GM12878 (cell line): ENCODE results near the gene PRR35. TPM values are rescaled to one million over a fixed set of nuclear protein-coding genes. Genes with fewer than 3 reads are reported as not detected.

ENCODE experiments used
- ATAC-seq: fragments of 200-7000 bp; cut with Tn5 transposase; 3 replicates; pipeline ENCODE4 v1.9.1; 2020; ENCODE audit warnings: mild to moderate bottlenecking, moderate library complexity
- BruUV-seq: library from RNA; stranded (reverse); fragments of 400-500 nt; replicated peaks from 2 replicates; lab custom pipeline; 2021; lab: Mats Ljungman, UMichigan
- CTCF ChIA-PET: fragments of 300-600 bp; sonication (Branson Sonifier 250); formaldehyde crosslinking; extraction: SDS; loops from one replicate; lab custom pipeline; 2021; ENCODE audit warnings: inconsistent platforms; lab: Yijun Ruan, JAX
- POLR2A ChIA-PET: fragments of 350-600 bp; formaldehyde crosslinking; extraction: SDS; loops from one replicate; lab custom pipeline; 2021; ENCODE audit warnings: inconsistent platforms; lab: Charles Lee
- RAD21 ChIA-PET: fragments of 300-600 bp; sonication (Branson Sonifier 250); formaldehyde crosslinking; loops from one replicate; lab custom pipeline; 2023; ENCODE audit warnings: antibody characterized with exemption; ENCODE audit not compliant: unreplicated experiment; lab: Charles Lee
- SMC1A ChIA-PET: fragments of 300-600 bp; sonication (Branson Sonifier 250); formaldehyde crosslinking; loops from one replicate; lab custom pipeline; 2023; ENCODE audit not compliant: unreplicated experiment, uncharacterized antibody; lab: Charles Lee
- DNase-seq: peaks from one replicate; pipeline ENCODE4 v3.0.0-alpha.2; 2011; ENCODE audit warnings: low read depth, low spot score
- FAIRE-seq: peaks from 3 replicates; lab custom pipeline; 2011; peaks lifted over from hg19 to GRCh38; lab: Jason Lieb, UNC
- H2AFZ ChIP-seq: 2 replicates; pipeline ENCODE4 v1.6.0; 2011; ENCODE audit warnings: low read depth, low read length, control low read depth; ENCODE audit not compliant: control insufficient read depth
- H3K27ac ChIP-seq: 2 replicates; pipeline ENCODE4 v1.5.1; 2011; ENCODE audit warnings: control low read depth; ENCODE audit not compliant: control insufficient read depth, insufficient read depth
- H3K27me3 ChIP-seq, 2 experiments: replicated peaks in 1 of 2; 2 replicates each; pipeline versions ENCODE4 v1.6.0 to v1.6.1; 2011; ENCODE audit warnings: low read length in 1 of 2; ENCODE audit not compliant: control insufficient read depth in 2 of 2, insufficient read depth in 2 of 2
- H3K36me3 ChIP-seq, 2 experiments: 2 replicates each; pipeline ENCODE4 v1.5.1; 2011; ENCODE audit warnings: low read length in 1 of 2; ENCODE audit not compliant: control insufficient read depth in 2 of 2, insufficient read depth in 2 of 2
- H3K4me1 ChIP-seq: 2 replicates; pipeline ENCODE4 v1.6.1; 2011; ENCODE audit warnings: mild to moderate bottlenecking, low read length, moderate library complexity, mixed read lengths; ENCODE audit not compliant: control insufficient read depth, insufficient read depth
- H3K4me2 ChIP-seq: 2 replicates; pipeline ENCODE4 v1.6.0; 2011; ENCODE audit warnings: control low read depth; ENCODE audit not compliant: control insufficient read depth, insufficient read depth
- H3K4me3 ChIP-seq: fragments of 200-600 bp; sonication (generic); 2 replicates; pipeline ENCODE4 v1.5.1; 2016
- H3K79me2 ChIP-seq: 2 replicates; pipeline ENCODE4 v1.6.0; 2011; ENCODE audit warnings: low read length; ENCODE audit not compliant: control insufficient read depth, insufficient read depth
- H3K9ac ChIP-seq: 2 replicates; pipeline ENCODE4 v1.8.0; 2011; ENCODE audit warnings: low read length, control low read depth, mixed read lengths; ENCODE audit not compliant: control insufficient read depth, insufficient read depth
- H3K9me3 ChIP-seq: replicated peaks from 3 replicates; pipeline ENCODE4 v1.5.1; 2011; ENCODE audit warnings: mild to moderate bottlenecking, low read length; ENCODE audit not compliant: control insufficient read depth, insufficient read depth
- H4K20me1 ChIP-seq: 2 replicates; pipeline ENCODE4 v1.6.0; 2011; ENCODE audit not compliant: control insufficient read depth, insufficient read depth
- BHLHE40 ChIP-seq, 2 experiments: fragments of 450-650 bp in 1 of 2; IDR thresholded peaks; 2 replicates each; pipeline ENCODE4 v1.6.1; 2011 to 2017; ENCODE audit warnings: low read depth in 2 of 2, borderline replicate concordance in 1 of 2, improper control_type of control experiment in 1 of 2, low read length in 1 of 2, mild to moderate bottlenecking in 1 of 2
- CHD2 ChIP-seq: IDR thresholded peaks from 2 replicates; pipeline ENCODE4 v1.6.1; 2011; ENCODE audit warnings: low read depth, low read length, improper control_type of control experiment, borderline replicate concordance
- PAX5 ChIP-seq: IDR thresholded peaks from 2 replicates; pipeline ENCODE4 v1.6.1; 2011; ENCODE audit warnings: low read depth, low read length, borderline replicate concordance
- RCOR1 ChIP-seq: conservative IDR thresholded peaks from 2 replicates; pipeline ENCODE4 v1.6.1; 2012; ENCODE audit warnings: low read depth, low read length, improper control_type of control experiment
- TCF3 ChIP-seq: IDR thresholded peaks from 2 replicates; pipeline ENCODE4 v1.6.1; 2012; ENCODE audit warnings: low read depth, mild to moderate bottlenecking, low read length, borderline replicate concordance; ENCODE audit not compliant: insufficient read depth
- WRNIP1 ChIP-seq: IDR thresholded peaks from 2 replicates; pipeline ENCODE4 v1.6.1; 2011; ENCODE audit warnings: low read depth, low read length, improper control_type of control experiment, borderline replicate concordance
- YBX1 ChIP-seq: fragments of 450-650 bp; IDR thresholded peaks from 2 replicates; pipeline ENCODE4 v1.6.1; 2016; ENCODE audit warnings: antibody characterized with exemption
- WGBS: methylation state at CpG from one replicate; pipeline ENCODE4 v1.1.6; 2016; ENCODE audit warnings: low lambda C conversion rate; ENCODE audit not compliant: insufficient replicate concordance, insufficient coverage; ENCODE audit errors: missing lambda C conversion rate; 5-methylcytosine and 5-hydroxymethylcytosine counted together
- in situ Hi-C: fragments of 300-500 bp; cut with MboI; formaldehyde crosslinking; loops from 9 replicates; pipeline ENCODE4 v1.14.3; 2018; ENCODE audit warnings: mixed read lengths
- intact Hi-C: fragments of 100-400 bp; cut with micrococcal nuclease; formaldehyde crosslinking; loops from one replicate; pipeline ENCODE4 v1.14.2; 2022; ENCODE audit not compliant: unreplicated experiment
- polyA plus RNA-seq, 11 experiments: library from polyadenylated mRNA; depleted of rRNA in 4 of 11; unstranded in 6 of 11; stranded (reverse) in 5 of 11; fragments of >200 nt; fragmentation: Nextera tagmentation in 4 of 11; fragmentation: Illumina TruSeq in 1 of 11; extraction: Ambion mirVana in 4 of 11; extraction: Trizol in 1 of 11; gene quantifications; 1 replicate in 1 of 11; 2 replicates in 10 of 11; pipeline versions ENCODE4 v1.2.1 to v1.2.3, GENCODE V29; 2011 to 2016; ENCODE audit warnings: inconsistent platforms in 2 of 11, missing spikeins in 2 of 11, low read depth in 1 of 11
- total RNA-seq, 4 experiments: library from RNA; depleted of rRNA in 3 of 4; stranded (reverse); fragments of >200 nt in 3 of 4; fragmentation: Illumina TruSeq in 1 of 4; extraction: Trizol in 1 of 4; gene quantifications; 2 replicates each; pipeline versions ENCODE4 v1.2.1 to v1.2.3, GENCODE V29; 2013 to 2021
- TF ChIP-seq, protein P1 (sequence below): IDR thresholded peaks from 2 replicates; pipeline ENCODE4 v1.6.1; 2011; ENCODE audit warnings: mild to moderate bottlenecking, low read depth, low read length, moderate library complexity; ENCODE audit not compliant: insufficient replicate concordance
- TF ChIP-seq, protein P2 (sequence below): IDR thresholded peaks from 2 replicates; pipeline ENCODE4 v1.6.1; 2011; ENCODE audit warnings: borderline replicate concordance, low read depth, mild to moderate bottlenecking, moderate library complexity, low read length; ENCODE audit not compliant: insufficient read depth, poor library complexity, severe bottlenecking

The PRR35 gene
- total and polyA plus RNA-seq, 10 of the 15 experiments (the other 5 are each of a cell fraction or from before 2014, with no cell fraction given), result not detected

DNA sequence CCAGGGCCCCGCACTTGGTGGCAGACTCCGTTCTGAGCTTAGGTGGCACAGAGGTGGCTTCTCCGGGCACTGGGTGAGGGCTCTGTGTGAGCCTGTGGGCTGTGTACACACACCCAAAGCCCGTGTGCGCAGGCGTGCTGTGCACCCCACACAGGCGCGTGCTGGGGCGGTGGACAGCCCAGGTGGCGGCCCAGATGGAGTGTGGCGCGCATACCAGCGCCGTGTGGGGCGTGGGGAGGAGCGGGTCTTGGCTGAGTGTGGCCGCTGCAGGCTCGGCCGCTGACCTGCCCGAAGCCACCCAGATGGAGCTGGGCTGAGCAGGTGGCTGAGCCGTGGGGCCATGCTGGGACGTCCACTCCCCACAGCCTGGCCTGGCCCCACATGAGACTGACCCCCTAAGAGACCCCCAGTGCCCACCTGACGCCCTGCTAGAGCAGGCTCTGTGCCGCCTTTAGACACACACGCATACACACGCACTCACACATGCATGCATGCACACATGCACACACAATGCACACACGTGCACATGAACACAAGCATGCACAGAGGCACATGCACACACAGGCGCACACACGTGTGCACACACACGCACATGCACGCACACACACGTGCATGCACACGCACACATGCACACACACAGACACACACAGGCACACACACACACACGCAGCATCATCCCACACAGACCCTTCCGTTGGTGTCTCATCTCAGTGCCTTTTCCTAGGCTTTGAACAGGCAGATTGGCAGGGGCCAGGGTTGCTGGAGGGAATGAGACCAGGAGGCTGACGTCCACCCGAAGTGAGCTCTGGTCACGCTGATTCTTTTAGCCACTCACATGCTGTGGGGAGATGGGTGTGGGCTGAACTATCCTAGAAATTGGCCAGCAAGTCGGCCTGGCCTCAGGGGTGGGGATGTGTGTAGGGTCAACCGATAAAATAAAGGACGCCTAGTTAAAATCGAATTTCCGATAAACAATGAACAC, 2.1 kb downstream of the PRR35 start:
- Histone ChIP-seq H3K27me3 (peaks cover 4 to 9% of the 10 kb centered on the region in 2 experiments; a peak in 3 of 4 replicates), H3K27ac (no peak overlapping the region), H3K4me1 (peaks cover 9% of the 10 kb centered on the region), H3K9me3 (no peaks in the 10 kb centered on the region), H3K36me3 (no peaks in the 10 kb centered on the region), H3K4me3 (no peak overlapping the region), H3K4me2 (no peak overlapping the region), H3K79me2 (no peaks in the 10 kb centered on the region), H3K9ac (no peak overlapping the region), H2AFZ (no peak overlapping the region), H4K20me1 (no peaks in the 10 kb centered on the region)
- TF ChIP-seq, protein P1, sequence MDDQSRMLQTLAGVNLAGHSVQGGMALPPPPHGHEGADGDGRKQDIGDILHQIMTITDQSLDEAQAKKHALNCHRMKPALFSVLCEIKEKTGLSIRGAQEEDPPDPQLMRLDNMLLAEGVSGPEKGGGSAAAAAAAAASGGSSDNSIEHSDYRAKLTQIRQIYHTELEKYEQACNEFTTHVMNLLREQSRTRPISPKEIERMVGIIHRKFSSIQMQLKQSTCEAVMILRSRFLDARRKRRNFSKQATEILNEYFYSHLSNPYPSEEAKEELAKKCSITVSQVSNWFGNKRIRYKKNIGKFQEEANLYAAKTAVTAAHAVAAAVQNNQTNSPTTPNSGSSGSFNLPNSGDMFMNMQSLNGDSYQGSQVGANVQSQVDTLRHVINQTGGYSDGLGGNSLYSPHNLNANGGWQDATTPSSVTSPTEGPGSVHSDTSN, result peak; percentile 50
- TF ChIP-seq TCF3, result 0 out of 2 replicates have a peak, but pooled peaks have one; percentile 22
- TF ChIP-seq BHLHE40 (IDR thresholded peaks at IDR 0.05; ENCODE audit: borderline replicate concordance in 1 of 2, low read depth in 2 of 2, low read length in 1 of 2), result 0 out of 4 replicates have a peak, but pooled peaks of 1 of the 2 experiments have one; percentile 22
- no peak for TF ChIP-seq YBX1
- no peak for TF ChIP-seq RCOR1
- no peak for TF ChIP-seq WRNIP1
- no peak for TF ChIP-seq CHD2
- TF ChIP-seq, protein P2, sequence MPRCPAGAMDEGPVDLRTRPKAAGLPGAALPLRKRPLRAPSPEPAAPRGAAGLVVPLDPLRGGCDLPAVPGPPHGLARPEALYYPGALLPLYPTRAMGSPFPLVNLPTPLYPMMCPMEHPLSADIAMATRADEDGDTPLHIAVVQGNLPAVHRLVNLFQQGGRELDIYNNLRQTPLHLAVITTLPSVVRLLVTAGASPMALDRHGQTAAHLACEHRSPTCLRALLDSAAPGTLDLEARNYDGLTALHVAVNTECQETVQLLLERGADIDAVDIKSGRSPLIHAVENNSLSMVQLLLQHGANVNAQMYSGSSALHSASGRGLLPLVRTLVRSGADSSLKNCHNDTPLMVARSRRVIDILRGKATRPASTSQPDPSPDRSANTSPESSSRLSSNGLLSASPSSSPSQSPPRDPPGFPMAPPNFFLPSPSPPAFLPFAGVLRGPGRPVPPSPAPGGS, result peak; percentile 94
- no peak for TF ChIP-seq PAX5
- RAD21 ChIA-PET, result no interaction called here
- BruUV-seq, result no TSS peak
- ATAC-seq (no peak), DNase-seq (no peak), FAIRE-seq (no peak)
- SMC1A ChIA-PET, result no interaction called here
- in situ Hi-C loops (no loop called here), intact Hi-C loops (no loop called here)
- POLR2A ChIA-PET, result no interaction called here
- CTCF ChIA-PET, result no interaction called here
- 76% methylated on average over 33 of the region's 43 CpGs for WGBS
